Measurements from ENCODE around the gene PCARE.
"Not testable (repeated sequence)": the region's sequence is repeated elsewhere in the genome, so short reads cannot be mapped to it uniquely, and the experiment has no call there.

The PCARE gene

DNA sequence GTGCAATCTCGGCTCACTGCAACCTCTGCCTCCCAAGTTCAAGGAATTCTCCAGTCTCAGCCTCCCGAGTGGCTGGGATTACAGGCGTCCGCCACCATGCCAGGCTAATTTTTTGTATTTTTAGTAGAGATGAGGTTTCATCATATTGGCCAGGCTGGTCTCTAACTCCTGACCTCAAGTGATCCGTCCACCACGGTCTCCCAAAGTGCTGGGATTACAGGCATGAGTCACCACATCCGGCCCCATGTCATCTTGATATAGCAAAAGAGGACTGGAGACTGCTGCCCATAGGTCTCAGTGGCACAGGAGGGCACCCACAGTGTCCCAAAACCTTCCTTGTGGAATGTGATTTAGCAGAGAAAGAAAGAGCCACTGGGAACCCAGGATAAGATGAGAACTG lies 16.0 kb upstream of the PCARE start:
- DNase-seq: not testable (repeated sequence)

DNA sequence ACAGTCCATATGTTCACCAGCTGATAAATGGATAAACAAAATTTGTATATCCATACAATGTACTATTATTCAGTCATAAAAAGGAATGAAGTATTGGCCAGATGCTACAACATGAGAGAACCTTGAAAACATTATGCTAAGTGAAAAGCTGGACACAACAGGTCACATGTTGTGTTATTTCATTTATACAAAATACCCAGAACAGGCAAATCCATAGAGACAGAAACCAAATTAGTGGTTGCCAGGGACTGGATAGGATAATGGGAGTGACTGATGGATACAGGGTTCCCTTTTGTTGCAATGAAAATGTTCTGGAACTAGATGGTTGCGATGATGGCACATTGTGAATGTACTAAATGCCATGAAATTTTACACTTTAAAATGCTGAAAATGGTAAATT lies 10.2 kb upstream of the PCARE start:
- no peak for DNase-seq

DNA sequence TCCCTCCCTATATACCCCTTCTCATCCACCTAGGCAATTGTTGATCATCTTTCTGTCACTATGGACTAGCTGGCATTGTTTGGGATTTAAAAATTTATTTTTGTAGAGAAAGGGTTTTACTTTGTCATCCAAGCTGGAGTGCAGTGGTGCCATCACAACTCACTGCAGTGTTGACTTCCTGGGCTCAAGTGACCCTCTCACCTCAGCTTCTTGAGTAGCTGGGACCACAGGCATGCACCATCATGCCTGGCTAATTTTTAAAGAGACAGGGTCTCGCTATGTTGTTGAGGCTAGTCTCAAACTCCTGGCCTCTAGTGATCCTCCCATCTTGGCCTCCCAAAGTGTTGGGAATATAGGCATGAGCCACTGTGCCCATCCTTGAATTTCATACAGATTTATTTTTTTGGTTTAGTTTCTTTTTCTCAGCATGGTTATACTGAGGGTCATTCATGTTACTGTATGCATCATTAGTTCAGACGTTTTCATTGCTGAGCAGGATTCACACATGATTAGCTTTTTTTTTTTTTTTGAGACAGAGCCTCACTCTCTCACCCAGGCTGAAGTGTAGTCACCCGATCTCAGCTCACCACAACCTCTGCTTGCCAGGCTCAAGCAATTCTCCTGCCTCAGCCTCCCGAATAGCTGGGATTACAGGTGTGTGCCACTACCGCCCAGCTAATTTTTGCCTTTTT lies 8.6 kb upstream of the PCARE start:
- peak; percentile 22 for DNase-seq

DNA sequence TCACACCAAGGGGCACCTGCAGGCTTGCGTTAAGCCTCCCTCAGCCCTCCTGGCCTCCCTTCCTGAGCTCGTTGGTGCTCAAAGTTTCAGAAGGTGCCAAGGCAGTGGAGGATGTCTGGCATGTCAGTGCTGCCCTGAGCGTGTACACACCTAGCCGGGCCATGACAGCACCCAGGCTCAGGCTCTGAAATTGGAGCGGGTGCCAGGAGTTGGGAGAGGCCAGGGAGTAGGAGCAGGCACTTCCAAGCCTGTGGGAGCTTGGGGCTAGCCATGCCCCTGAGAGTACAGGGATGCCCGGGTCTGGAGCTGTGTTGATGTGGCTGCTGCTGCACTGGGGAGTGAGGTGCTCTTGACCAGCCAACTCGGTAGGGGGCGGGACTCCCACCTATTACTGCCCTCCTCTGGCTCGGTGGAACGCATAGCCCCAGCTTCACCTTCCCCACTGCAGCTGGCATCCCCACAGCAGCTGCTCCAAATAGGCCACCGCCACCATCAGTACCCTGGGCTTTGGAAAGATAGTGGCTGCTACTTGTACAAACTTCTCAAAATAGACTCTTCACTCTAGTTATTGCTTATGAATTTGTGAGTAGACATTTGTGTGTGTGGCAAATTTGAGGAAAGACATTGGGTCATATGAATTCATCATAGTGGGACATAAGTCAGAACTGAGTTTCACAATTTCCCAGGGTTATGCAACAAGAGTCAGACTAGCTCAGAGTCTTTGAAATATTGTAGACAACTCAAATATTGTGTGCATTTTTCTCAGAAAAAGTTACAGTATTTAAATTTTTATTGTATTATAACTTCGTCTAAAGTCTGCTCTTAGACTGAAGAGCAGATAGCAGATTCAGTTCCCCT lies 6.8 kb upstream of the PCARE start:
- peak; percentile 47 for DNase-seq

DNA sequence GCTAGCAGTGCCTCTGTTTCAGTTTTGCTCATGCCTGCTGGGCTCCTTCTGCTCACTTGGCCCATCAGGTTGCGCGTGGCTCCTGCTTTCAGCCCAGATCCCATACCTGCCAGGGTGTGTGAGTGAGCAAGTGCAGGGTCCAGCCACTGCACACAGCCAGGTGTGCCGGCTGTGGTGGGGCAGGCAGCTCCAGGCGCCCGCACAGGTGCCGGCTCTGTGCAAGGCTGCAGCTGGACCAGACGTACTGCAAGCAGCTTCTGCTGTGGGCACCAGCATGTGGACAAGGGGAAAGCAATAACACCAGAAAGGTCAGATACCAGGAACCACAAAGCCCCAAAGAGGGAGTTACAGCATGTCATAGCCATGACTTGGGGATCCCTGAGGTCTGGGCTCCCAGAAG lies 5.6 kb upstream of the PCARE start:
- peak; percentile 35 for DNase-seq

DNA sequence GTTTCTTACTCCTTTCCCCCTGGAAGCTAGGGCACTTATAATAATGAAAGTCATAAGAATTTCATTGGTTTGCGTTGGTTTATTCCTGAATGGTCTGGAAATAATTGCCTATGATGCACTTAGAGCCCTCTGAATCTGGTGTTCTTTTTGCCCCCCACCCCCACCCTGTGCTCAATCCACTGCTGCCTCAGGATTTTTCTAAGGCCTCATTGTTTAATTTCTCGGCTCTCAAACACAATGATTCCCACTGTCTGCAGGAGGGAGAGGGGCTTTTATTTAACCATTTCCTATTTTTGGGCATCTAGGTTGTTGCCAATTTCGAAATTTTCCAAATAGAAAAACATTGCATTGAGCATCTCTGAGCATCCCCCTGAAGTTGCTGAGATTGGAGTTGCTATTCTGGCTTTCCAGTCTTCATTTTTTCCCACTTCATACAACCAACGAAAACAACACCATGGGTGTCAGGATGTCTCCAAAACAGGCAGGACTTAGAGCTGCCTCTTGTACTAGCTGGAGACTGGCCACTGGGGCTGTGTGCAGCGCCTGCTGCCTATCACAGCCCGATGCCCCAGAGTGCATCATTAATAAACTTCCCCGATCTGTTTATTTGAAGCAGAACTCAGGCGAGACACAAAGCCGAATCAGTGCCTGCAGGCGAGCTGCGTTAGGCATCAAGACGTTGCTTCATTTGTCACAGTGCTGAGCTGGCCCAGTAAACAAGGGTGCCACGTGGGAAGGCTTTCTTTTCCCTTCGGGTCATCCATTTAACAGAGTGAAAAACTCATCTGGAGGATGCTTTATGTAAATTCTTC lies 1.8 kb upstream of the PCARE start:
- DNase-seq: peak; percentile 13

DNA sequence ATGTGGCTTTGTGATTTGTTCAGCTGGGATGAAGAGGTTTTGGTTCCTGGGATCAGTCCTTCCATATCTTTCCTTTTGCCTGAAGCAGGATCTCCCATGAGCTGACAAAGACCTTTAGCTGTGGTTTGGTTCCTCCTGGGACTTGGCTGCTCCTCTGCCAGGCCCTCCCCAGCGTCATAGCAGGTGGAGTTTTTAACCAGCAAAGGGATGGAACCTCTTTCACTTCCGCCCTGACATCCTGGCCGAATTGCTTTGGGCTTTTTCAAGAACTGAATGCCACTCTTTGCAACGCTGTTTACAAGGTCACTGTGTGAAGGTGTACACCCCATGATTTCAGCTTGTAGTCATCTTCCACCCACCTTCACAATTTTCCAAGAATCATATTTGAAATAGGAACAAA lies 390 bp downstream of the PCARE start:
- DNase-seq: peak; percentile 24

DNA sequence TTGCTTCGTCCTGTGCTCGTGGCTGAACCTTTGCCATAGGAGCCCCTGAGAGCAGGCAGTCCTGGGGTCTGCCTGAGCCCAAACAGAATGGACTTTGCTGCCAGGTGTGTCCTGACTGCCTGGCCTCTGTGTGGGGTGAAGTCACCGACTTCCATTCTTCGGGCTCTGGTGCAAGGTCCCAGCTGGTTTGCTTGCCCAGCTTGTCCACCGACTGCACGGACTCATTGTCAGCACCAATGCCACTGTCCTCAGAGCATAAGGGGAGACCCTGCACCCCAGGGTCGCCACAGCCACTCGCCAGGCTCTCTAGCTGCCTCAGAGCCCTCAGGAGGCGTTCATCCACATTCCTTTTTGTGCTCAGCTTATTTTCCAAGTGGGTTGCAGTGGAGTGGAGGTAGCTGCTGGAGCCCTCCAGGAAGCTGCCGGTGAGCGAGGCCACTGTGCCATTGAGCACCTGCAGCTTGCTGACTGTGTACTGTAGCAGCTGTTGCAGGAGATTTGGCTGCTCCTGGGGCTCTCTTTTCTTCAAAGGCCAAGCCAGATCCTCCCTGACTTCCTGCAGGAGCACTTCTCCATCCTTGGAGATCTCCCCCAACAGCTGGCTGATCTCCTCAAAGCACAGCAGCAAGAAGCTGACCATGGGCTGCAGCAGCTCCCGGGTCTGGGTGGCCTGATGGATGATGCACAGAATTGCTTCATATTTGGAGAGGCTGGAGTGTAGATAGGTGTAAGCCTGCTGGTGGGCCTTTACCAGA lies 1.2 kb downstream of the PCARE start:
- DNase-seq: peak; percentile 43

DNA sequence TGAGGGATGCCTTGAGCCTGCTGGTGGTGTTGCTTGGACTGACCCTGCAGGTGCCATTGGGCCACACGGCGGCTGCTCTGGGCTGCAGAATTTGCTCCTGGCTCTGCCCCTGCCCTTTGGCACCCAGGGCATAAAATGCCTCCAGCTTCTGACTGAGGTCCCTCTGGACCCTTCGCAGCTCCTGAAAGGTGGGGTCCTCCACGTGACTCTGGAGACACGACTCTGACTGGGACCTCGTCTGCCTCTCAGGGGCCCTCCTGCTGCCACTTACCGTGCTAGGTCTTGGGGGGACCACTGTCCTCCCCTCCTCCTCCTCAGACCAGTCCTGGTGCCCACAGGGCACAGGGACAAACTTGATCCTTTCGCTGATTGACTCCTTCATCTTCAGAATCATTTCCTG lies 2.1 kb downstream of the PCARE start:
- DNase-seq: no peak

DNA sequence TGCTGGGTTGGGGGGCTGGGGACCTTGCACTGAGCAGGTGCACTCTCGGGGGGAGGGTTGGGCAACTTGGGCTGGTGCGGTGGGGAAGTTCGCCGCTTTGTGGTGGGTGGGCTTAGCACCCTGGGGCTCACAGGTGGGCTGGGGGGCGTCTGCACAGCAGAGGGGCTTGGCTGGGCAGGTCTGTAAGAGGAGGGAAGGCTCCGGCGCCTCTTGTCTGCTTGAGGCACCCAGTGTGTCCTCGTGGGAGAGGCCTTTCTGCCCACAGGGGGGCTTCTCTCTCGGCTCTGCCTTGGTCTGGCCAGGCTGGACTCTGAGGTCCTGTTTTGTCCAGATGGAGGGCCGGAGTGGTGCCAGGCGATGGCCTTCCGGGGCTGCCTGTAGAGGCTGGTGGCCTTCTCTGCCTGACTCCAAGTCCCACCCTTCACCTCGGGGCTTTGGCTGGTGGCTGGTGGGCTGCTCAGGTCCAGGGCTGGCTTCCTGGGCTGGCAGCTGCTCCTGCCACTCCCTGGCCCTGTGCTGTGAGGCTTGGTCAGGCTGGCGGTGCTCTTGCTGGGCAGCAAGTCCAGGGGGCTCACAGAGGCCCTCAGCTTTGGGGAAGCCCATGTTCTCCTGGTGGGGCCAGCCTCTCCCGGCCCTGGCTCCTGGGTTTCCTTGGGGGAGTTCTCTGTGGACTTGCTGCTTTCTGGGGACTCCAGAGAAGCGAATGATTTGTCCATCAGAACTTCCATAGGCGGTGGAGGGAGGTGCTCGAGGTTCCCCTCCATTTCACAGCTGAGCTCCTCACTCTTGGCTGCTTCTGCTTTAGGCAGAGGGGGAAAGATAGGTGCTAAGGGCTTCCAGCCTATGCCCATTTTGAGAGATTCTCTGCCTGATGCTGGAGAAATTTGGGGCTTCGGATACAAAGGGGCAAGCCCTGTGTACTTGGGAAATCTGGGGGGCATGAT lies 3.0 kb downstream of the PCARE start:
- DNase-seq: peak; percentile 50

DNA sequence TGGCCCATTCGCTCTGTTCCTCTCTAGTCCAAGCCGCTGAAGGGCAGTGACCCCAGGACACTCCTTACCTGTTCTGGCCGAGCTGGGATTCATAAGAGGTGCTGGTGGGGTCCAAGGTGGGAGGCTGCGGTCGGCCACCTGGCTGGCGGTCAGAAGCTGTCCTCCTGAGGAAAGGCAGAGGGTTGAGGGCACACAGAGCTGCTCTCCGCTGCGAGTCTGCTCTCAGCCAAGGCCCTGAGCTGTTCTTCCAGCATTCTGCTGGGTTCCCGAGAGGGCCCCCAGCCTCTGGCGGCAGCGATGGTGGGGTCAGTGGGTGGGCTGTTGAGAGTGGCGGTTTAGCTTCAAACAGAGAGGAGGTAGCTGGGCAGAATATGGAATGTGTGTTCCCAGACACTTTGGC lies 3.8 kb downstream of the PCARE start:
- DNase-seq: peak; percentile 46

DNA sequence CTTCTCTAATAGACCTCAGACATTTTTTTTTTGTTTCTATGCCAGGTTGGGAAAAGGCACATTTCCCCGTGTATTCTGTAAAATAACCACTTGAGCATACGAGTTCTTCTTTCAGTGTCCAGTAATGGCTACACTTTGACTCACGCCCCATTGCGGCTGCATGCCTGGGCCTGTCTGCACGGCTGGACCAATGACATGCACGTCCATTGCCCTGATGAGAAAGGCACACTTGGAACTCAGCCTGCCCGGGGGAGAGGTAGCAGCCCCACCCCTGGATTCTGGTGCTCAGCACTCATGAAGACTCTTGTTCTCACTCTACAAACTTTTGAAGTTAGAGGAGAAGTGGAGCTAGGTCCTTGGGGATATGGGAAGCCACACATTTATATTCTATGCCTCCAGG lies 5.8 kb downstream of the PCARE start:
- peak; percentile 49 for DNase-seq

DNA sequence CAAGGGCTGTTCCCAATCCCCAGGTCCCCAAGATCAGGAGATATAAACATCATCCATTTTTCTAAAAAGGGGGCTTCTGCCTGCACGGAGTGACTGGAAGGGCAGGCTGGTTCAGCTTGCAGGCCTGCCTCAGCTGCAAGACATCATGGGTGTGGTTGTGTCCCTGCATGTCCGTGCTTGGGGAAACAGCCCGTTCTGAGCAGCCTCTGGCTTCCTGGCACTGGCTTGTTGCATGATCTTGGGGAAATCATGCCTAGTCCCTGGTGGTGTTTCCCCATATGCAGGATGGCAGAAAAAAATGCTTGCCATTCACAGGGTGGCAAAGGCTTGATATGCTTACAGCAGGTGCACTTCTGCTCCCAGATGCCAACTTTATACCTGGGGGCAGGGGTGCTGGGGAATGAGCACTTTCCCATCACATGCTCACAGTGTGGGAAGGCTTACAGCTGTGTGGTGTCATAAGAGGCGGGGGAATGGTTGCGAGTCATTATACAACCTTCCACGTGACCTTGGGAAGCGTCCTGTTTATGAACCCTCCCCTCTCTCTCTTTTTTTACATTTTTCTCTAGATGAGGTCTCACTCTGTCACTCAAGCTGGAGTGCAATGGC lies 7.2 kb downstream of the PCARE start:
- DNase-seq: peak; percentile 30

DNA sequence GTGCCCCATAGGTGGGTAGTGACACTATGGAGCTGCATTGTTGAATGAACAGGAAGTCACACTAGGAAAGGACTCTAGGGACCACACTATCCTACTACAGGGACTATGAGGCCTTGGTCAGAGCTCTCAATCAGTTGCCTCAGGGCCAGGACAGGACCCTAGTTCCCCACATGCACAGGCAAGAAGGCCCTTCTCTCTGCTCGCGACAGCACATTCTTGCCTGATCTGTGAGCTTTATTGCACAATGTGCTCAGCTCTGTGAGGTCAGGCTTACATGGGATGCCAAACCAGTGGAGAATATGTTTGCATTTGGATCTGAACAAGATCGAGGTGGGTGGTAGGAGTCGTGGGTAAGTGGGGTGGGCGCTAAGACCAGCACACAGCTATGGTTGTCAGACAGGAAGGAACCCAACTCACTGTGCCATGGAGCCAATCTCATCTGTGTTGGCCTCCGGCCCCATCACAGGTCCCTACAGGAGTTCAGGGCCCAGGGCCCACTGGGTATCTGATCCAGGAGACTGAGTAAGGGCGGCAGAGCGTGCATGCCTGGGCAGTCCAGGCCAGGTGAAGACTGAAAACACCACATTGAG lies 8.0 kb downstream of the PCARE start:
- peak; percentile 47 for DNase-seq

DNA sequence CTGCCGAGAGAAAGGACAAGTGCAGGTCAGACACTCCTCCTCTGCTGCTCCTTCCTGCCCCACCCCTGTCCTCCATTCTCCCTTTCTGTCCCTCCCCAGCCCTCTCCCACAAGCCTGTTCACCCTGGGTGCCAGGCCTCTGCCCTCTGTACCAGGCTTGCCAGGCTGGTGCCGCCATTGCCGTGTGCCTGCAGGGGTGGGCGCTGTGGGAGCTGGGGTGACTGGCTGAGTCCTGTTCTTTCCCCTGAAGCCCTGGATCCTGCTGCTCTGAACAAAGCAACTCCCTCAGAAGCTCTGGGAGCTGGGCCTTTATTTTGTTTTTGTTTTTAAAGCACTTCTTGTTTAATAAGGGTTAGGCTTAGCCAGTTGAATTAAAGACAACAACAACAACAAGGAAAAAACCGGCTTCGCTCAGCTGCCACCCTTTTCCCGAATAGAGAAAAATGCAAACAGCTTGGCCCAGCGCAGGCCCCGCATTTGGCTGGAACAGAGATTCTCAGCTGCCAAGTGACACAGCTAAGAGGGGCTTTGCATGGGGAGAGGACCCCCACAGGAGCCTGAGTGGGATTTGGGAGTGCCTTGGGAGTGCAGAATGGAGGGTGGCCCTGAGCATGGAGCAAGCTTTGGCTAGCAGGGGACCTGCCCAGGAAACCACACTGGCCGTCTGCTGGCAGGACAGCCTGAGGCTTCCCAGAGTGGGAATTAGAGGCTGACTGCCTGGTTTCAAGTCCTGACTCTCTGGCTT lies 9.1 kb downstream of the PCARE start:
- DNase-seq: peak; percentile 66

DNA sequence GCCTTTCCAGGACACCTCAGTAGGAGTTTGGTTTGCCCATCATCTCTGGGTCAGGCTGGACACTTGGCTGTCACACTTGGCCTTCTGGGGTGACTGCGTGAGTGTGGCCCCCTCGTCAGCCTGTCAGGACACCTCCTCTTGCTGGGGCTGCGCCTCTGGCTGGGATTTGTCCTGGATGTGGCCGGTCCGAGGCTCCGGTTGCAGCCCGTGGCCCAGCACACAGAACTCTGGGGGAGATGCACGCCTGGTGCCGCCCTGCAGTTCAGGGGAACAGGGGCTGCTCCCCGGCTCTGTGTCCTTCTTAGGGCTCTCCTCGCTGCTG lies 9.6 kb downstream of the PCARE start:
- DNase-seq: peak; percentile 38

DNA sequence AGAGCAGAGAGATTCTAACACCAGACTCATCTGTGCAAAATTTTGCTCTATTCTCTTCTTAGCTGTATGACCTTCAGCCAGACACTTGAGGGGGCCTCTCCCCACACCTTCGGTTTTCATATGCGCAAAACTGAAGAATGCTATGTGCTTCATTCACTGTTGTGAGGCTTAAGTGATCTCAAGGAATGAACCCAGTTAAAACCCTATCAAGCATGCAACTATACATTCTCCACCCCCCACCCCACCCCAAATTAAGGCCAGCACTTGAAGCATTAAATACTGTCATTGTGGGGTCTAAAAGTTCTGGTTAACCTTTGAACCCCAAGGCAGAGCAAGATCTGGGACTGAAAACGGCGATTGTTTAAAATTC lies 10.0 kb downstream of the PCARE start:
- DNase-seq: no peak

DNA sequence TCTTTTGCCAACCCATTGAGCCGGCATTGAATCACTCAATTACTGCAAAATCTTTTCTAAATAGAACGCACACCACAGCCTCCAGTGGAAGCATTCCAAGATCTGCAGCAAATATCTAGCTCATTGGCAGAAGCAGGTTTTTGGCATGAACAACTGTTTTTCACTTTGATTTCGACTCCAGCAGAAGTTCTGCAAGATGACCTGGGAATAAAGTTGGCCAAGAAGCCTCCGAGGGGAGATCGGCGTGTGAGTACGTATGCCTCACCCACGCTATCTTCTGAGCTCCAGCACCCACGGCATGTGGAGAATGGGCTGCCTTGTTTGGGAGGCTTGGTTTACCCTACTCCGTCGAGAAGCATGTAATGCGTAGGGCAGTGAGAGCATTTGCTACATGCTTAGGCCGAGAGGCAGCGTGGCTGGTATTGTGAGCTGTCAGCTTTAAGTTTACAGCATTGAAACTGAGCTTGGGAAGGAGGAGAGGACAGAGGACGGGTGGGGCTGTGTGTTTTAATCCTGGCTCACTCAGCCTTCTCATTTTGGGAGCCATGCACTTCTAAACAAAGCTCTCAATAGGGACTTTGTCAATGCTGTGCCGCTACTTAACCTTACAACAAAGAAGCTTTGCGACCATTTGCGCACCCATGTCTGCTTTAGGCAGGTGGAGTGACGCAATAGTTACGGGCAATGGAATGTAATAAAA lies 10.5 kb downstream of the PCARE start:
- DNase-seq: peak; percentile 50

DNA sequence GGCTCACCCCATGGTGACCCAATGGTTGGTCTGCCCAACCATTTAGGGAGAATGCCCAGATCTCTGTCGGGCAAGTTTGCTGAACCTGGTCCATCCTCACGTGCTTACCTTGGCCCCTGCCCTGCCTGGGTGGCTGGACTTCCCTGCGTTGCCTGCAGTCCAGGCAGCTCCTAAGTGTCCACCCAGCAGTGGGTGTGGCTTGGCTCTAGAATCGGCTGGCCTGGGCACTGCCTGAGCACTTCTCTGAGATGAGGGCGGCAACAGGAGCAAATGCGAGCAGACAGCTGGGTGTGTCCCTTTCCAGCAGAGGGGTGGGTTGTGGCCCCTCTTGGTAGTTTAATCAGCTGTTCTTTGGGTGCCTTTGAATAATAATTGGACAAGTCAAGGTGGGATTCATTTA lies 11.3 kb downstream of the PCARE start:
- DNase-seq: no peak

DNA sequence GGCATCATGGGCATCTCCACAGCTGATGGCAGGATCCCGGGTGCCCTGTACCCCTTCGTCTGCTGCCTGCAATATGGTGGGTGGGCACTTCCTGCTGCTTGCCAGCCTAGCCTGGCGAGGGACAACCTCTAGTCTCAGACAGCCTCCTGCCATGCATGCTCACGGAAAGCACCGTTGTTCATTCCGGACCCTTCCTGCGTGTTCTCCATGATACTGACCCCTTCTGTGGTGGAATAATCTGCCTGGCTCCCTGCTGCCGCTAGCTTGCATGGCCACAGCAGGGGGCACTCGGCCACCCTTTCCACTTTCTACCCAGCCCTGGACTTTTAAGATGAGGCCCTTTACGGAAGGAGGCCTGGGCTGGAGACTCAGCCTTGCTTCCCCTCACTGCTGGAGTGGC lies 12.0 kb downstream of the PCARE start:
- no peak for DNase-seq

Data from islet precursor cell (in vitro differentiated cells).